ENCODE results near the gene CADM3. TPM values are rescaled to one million over a fixed set of nuclear protein-coding genes. Genes with fewer than 3 reads are reported as not detected.

Gene CADM3
- total RNA-seq, 2 donors from 2014 or later: 6.8 to 45.0 TPM

GRCh38 chr1:159171688-159172501, 480 bp downstream of the CADM3 start:
- DNase-seq (ENCODE audit: low spot score): no peak
- intact Hi-C loops (cut with DNase I): no loop called here

GRCh38 chr1:159172614-159173291, 1.3 kb downstream of the CADM3 start:
- intact Hi-C loops (cut with DNase I): no loop called here
- DNase-seq (ENCODE audit: low spot score): no peak

GRCh38 chr1:159173320-159173719, 1.9 kb downstream of the CADM3 start:
- intact Hi-C loops (cut with DNase I): no loop called here
- no peak for DNase-seq (ENCODE audit: low spot score)

- DNase-seq (ENCODE audit: low spot score): no peak
- intact Hi-C loops (cut with DNase I): no loop called here
Observed at GRCh38 chr1:159175571-159175970, 4.2 kb downstream of the CADM3 start.

- no peak for DNase-seq (ENCODE audit: low spot score)
- intact Hi-C loops (cut with DNase I): no loop called here
Observed at GRCh38 chr1:159177272-159177907, 6.0 kb downstream of the CADM3 start.

- intact Hi-C loops (cut with DNase I): no loop called here
- no peak for DNase-seq (ENCODE audit: low spot score)
Observed at GRCh38 chr1:159179906-159180305, 8.5 kb downstream of the CADM3 start.

- no peak for DNase-seq (ENCODE audit: low spot score)
Observed at GRCh38 chr1:159180516-159180915, 9.1 kb downstream of the CADM3 start.

GRCh38 chr1:159181328-159182024, 10.1 kb downstream of the CADM3 start:
- intact Hi-C loops (cut with DNase I): no loop called here
- DNase-seq (ENCODE audit: low spot score): no peak

More at GRCh38 chr1:159180516-159180915, 9.1 kb downstream of the CADM3 start:
- intact Hi-C loops (cut with DNase I): no loop called here

GRCh38 chr1:159184201-159184600, 12.8 kb downstream of the CADM3 start:
- intact Hi-C loops (cut with DNase I): no loop called here
- no peak for DNase-seq (ENCODE audit: low spot score)

GRCh38 chr1:159185121-159185520, 13.7 kb downstream of the CADM3 start:
- DNase-seq (ENCODE audit: low spot score): no peak
- intact Hi-C loops (cut with DNase I): no loop called here

- DNase-seq (ENCODE audit: low spot score): no peak
- intact Hi-C loops (cut with DNase I): no loop called here
Observed at GRCh38 chr1:159187033-159187432, 15.6 kb downstream of the CADM3 start.

GRCh38 chr1:159187647-159188374, 16.4 kb downstream of the CADM3 start:
- intact Hi-C loops (cut with DNase I): no loop called here

GRCh38 chr1:159188375-159188788, 17.0 kb downstream of the CADM3 start:
- intact Hi-C loops (cut with DNase I): no loop called here

More at GRCh38 chr1:159187647-159188374, 16.4 kb downstream of the CADM3 start:
- no peak for DNase-seq (ENCODE audit: low spot score)

GRCh38 chr1:159190441-159190840, 19.0 kb downstream of the CADM3 start:
- intact Hi-C loops (cut with DNase I): no loop called here
- DNase-seq (ENCODE audit: low spot score): no peak

More at GRCh38 chr1:159188375-159188788, 17.0 kb downstream of the CADM3 start:
- DNase-seq (ENCODE audit: low spot score): peak; percentile 88

GRCh38 chr1:159196543-159196942, 25.1 kb downstream of the CADM3 start:
- no peak for DNase-seq (ENCODE audit: low spot score)
- intact Hi-C loops (cut with DNase I): loop anchor here in 1 of 2 donors (5.0 kb wide), 1 partner anchor 34 kb away; no protein-coding TSS in a partner anchor

GRCh38 chr1:159197561-159198557, 26.4 kb downstream of the CADM3 start:
- DNase-seq (ENCODE audit: low spot score): no peak
- intact Hi-C loops (cut with DNase I): loop anchor here in 1 of 2 donors (5.0 kb wide), 1 partner anchor 36 kb away; no protein-coding TSS in a partner anchor

GRCh38 chr1:159199901-159200300, 28.5 kb downstream of the CADM3 start:
- DNase-seq (ENCODE audit: low spot score): no peak
- intact Hi-C loops (cut with DNase I): loop anchor here in 1 of 2 donors (5.0 kb wide), 1 partner anchor 38 kb away; no protein-coding TSS in a partner anchor

Measured in posterior vena cava (tissue), 2 donors.